CD4-positive, CD25-positive, alpha-beta regulatory T cell (primary cell): Measurements from ENCODE around the gene PUM1. TPM values are rescaled to one million over a fixed set of nuclear protein-coding genes. Genes with fewer than 3 reads are reported as not detected.
"Not testable (repeated sequence)": the region's sequence is repeated elsewhere in the genome, so short reads cannot be mapped to it uniquely, and the experiment has no call there.

Experiments used
- ATAC-seq, 2 donors: fragments of 150-1000 bp; cut with Tn5 transposase; one replicate each; pipeline ENCODE4 v1.10.0; 2021; ENCODE audit warnings: low read depth in 2 of 2, moderate number of reproducible peaks in 2 of 2, moderate library complexity in 1 of 2
- DNase-seq, 3 donors: peaks; one replicate each; pipeline versions ENCODE4 v3.0.0 to v3.0.0-alpha.2; 2012 to 2022; ENCODE audit warnings: mixed read lengths in 1 of 3
- H3K27ac ChIP-seq: one replicate; pipeline ENCODE4 v1.7.0; 2013; ENCODE audit warnings: mild to moderate bottlenecking, low read length; ENCODE audit not compliant: insufficient read depth, poor library complexity, severe bottlenecking
- H3K27me3 ChIP-seq: one replicate; pipeline ENCODE4 v1.7.0; 2013; ENCODE audit warnings: low read length; ENCODE audit not compliant: control insufficient read depth, insufficient read depth
- H3K36me3 ChIP-seq: one replicate; pipeline ENCODE4 v1.7.0; 2013; ENCODE audit warnings: mild to moderate bottlenecking, low read length, moderate library complexity; ENCODE audit not compliant: control insufficient read depth, insufficient read depth
- H3K4me1 ChIP-seq: 2 replicates; pipeline ENCODE4 v1.7.0; 2013; ENCODE audit warnings: mild to moderate bottlenecking, low read length; ENCODE audit not compliant: insufficient read depth, control insufficient read depth, poor library complexity, severe bottlenecking
- H3K4me3 ChIP-seq: one replicate; pipeline ENCODE4 v1.7.0; 2013; ENCODE audit warnings: low read depth, mild to moderate bottlenecking, low read length, moderate library complexity
- H3K9me3 ChIP-seq, 2 experiments: 1 replicate in 1 of 2; 2 replicates in 1 of 2; pipeline ENCODE4 v1.7.0; 2013; ENCODE audit warnings: low read length in 2 of 2, mild to moderate bottlenecking in 1 of 2, moderate library complexity in 1 of 2; ENCODE audit not compliant: control insufficient read depth in 2 of 2
- H3K27ac Mint-ChIP-seq, 3 donors: one replicate each; pipeline ENCODE4 v1.8.0; 2020 to 2022; ENCODE audit warnings: mild to moderate bottlenecking in 3 of 3, mixed read lengths in 3 of 3, moderate library complexity in 2 of 3
- H3K27me3 Mint-ChIP-seq: one replicate; pipeline ENCODE4 v1.8.0; 2022; ENCODE audit warnings: mild to moderate bottlenecking, mixed read lengths
- H3K36me3 Mint-ChIP-seq: one replicate; pipeline ENCODE4 v1.8.0; 2020; ENCODE audit warnings: mixed read lengths
- H3K4me1 Mint-ChIP-seq, 4 donors: one replicate each; pipeline ENCODE4 v1.8.0; 2020 to 2022; ENCODE audit warnings: mixed read lengths in 4 of 4, mild to moderate bottlenecking in 1 of 4
- H3K4me3 Mint-ChIP-seq, 4 donors: one replicate each; pipeline ENCODE4 v1.8.0; 2020 to 2022; ENCODE audit warnings: mild to moderate bottlenecking in 4 of 4, mixed read lengths in 4 of 4, moderate library complexity in 3 of 4
- H3K9me3 Mint-ChIP-seq, 7 donors: one replicate each; pipeline ENCODE4 v1.8.0; 2020 to 2022; ENCODE audit warnings: mixed read lengths in 7 of 7, mild to moderate bottlenecking in 3 of 7, moderate library complexity in 2 of 7
- polyA plus RNA-seq, 4 donors: library from polyadenylated mRNA; unstranded; fragments of 300-500 nt; fragmentation: Illumina TruSeq; gene quantifications; one replicate each; pipeline ENCODE4 v1.2.3, GENCODE V29; 2021
- total RNA-seq: library from RNA; stranded (reverse); gene quantifications from one replicate; pipeline ENCODE4 v1.2.3, GENCODE V29; 2022

Gene PUM1
- total and polyA plus RNA-seq, 5 donors from 2014 or later, result 108 to 283 (median 136) TPM

DNA sequence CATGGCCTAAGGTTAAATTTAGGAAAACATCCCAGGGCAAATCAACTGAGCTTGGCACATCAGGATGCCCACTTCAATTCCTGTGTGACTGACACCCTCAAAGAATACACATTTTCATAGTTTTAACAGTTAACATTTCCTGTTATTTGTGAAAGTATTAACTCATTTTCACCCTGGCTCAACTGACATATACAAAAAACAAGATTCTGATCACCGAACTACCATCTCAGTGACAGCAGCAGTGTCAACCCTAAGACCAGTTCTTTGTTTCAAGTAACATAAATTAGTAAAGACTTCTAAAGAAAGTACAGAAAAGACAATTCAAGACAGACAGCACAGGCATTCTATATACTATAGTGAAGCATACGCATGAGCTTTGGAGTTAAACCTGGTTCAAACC lies 88.0 kb downstream of the PUM1 start:
- DNase-seq (peak in 1 of 3 donors; percentile 64), ATAC-seq (no peak)
- H3K27ac ChIP-seq, result no peak overlapping the region
- no peaks in the 10 kb centered on the region for H3K27me3 ChIP-seq
- H3K36me3 ChIP-seq, result peaks cover 72% of the 10 kb centered on the region
- Mint-ChIP-seq H3K4me1 (peaks cover 43 to 61% (median 52%) of the 10 kb centered on the region in 4 donors), H3K27ac (peak overlapping the region; percentile 56 to 86 (median 83)), H3K9me3 (no peaks in the 10 kb centered on the region), H3K27me3 (no peaks in the 10 kb centered on the region), H3K36me3 (peaks cover 64% of the 10 kb centered on the region), H3K4me3 (peak overlapping the region in 2 of 4 donors; percentile 40 to 72)
- H3K9me3 ChIP-seq, result no peaks in the 10 kb centered on the region
- H3K4me1 ChIP-seq, result peaks cover 20% of the 10 kb centered on the region
- peak overlapping the region; percentile 16 for H3K4me3 ChIP-seq

DNA sequence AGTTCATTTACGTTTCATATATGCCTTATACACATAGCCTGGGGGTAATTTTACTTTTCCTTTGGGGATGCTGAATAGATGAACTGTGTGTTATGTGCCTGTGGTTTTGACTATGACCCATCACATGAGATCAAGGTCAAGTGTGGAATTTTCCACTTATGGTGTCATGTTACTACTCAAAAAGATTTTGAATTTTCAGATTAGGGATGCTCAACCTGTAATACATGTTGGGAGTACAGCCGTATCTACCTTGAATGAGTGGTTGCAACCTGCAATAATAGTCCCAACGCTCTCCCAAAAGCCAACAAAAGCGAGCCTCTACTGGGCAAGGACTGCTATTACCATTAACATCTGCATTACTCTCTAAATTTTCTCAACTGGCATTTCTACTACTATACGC lies 88.4 kb downstream of the PUM1 start:
- Histone ChIP-seq H3K4me3 (peak overlapping the region; percentile 33), H3K27me3 (no peaks in the 10 kb centered on the region), H3K36me3 (peaks cover 68% of the 10 kb centered on the region), H3K4me1 (peaks cover 20% of the 10 kb centered on the region), H3K9me3 (no peaks in the 10 kb centered on the region), H3K27ac (no peak overlapping the region)
- DNase-seq, result no peak
- H3K36me3 Mint-ChIP-seq, result peaks cover 60% of the 10 kb centered on the region
- peak overlapping the region in 2 of 3 donors; percentile 56 to 86 for H3K27ac Mint-ChIP-seq
- peaks cover 39 to 58% (median 50%) of the 10 kb centered on the region in 4 donors for H3K4me1 Mint-ChIP-seq
- no peaks in the 10 kb centered on the region for H3K27me3 Mint-ChIP-seq
- no peaks in the 10 kb centered on the region for H3K9me3 Mint-ChIP-seq
- peak overlapping the region in 2 of 4 donors; percentile 40 to 72 for H3K4me3 Mint-ChIP-seq
- ATAC-seq, result no peak

DNA sequence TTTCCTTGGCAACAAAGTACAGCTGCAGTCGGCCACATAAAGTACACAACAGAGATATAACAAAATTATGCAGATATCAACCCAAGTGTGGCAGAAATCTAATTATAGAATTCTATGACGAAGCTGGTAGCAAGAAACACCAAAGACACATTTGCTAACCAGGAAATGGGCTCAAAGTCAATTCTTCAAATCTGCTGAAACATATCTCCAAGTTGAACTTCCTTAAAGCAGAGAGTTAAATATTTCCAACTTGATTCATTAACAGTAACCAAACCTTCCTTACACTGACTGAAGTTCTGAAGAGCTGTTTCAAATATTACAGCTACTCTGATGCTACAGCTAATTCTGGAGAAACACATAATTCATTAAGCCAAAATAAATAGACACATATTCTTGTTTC lies 89.4 kb downstream of the PUM1 start:
- H3K4me1 Mint-ChIP-seq, result peaks cover 35 to 64% (median 55%) of the 10 kb centered on the region in 4 donors
- DNase-seq, result peak in 1 of 3 donors; percentile 32
- Histone ChIP-seq H3K9me3 (no peaks in the 10 kb centered on the region), H3K4me3 (peak overlapping the region; percentile 33), H3K27me3 (no peaks in the 10 kb centered on the region), H3K36me3 (peaks cover 59% of the 10 kb centered on the region), H3K27ac (peak overlapping the region; percentile 38), H3K4me1 (peaks cover 20% of the 10 kb centered on the region)
- peak overlapping the region in 2 of 3 donors; percentile 56 to 60 for H3K27ac Mint-ChIP-seq
- H3K9me3 Mint-ChIP-seq, result no peaks in the 10 kb centered on the region
- peaks cover 58% of the 10 kb centered on the region for H3K36me3 Mint-ChIP-seq
- peak overlapping the region; percentile 12 to 58 (median 42) for H3K4me3 Mint-ChIP-seq
- no peak for ATAC-seq
- H3K27me3 Mint-ChIP-seq, result no peaks in the 10 kb centered on the region

DNA sequence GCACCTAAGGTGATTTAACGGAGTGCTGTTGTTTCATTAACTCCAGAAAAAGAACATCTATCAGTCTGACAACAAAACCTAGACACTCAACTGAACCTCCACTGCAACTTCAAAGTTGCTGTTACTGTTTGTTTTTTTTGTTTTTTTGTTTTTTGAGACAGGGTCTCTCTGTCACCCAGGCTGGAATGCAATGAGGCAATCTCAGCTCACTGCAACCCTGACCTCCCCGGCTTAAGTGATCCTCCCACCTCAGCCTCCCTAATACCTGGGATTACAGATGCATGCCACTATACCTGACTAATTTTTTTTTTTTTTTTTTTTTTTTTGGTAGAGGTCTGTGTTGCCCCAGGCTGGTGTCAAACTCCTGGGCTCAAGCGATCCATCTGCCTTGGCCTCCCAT lies 90.3 kb downstream of the PUM1 start:
- Histone ChIP-seq H3K27me3 (no peaks in the 10 kb centered on the region), H3K4me1 (peaks cover 20% of the 10 kb centered on the region), H3K27ac (no peak overlapping the region), H3K4me3 (no peak overlapping the region), H3K9me3 (no peaks in the 10 kb centered on the region), H3K36me3 (peaks cover 50% of the 10 kb centered on the region)
- DNase-seq (no peak), ATAC-seq (no peak)
- peak overlapping the region in 1 of 4 donors; percentile 41 for H3K4me3 Mint-ChIP-seq
- H3K27ac Mint-ChIP-seq, result peak overlapping the region in 2 of 3 donors; percentile 42 to 62
- no peaks in the 10 kb centered on the region for H3K27me3 Mint-ChIP-seq
- no peaks in the 10 kb centered on the region for H3K9me3 Mint-ChIP-seq
- peaks cover 38 to 69% (median 62%) of the 10 kb centered on the region in 4 donors for H3K4me1 Mint-ChIP-seq
- peaks cover 51% of the 10 kb centered on the region for H3K36me3 Mint-ChIP-seq

DNA sequence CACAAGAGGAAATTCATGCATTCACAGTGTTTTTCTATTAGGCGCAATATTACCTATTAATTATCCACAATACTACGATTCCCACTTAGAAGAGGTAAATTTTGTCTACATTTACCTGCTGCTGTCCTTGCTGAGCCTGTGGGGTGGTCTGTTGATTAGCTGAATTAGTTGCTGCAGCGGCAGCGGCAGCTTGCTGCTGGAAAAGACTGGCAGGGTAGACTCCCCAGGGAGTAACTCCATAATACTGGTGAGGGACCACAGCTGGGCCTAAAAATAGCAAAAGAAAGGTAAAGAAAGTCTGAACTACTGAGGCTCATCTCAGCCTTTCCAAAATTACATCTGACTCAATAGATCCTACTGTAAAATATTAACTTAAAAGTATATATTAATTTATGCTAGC lies 91.0 kb downstream of the PUM1 start:
- peaks cover 44% of the 10 kb centered on the region for H3K36me3 Mint-ChIP-seq
- H3K27ac Mint-ChIP-seq, result peak overlapping the region in 1 of 3 donors; percentile 62
- peaks cover 20% of the 10 kb centered on the region for H3K4me1 ChIP-seq
- H3K9me3 ChIP-seq, result no peaks in the 10 kb centered on the region
- peaks cover 39 to 72% (median 62%) of the 10 kb centered on the region in 4 donors for H3K4me1 Mint-ChIP-seq
- H3K4me3 ChIP-seq, result no peak overlapping the region
- peaks cover 46% of the 10 kb centered on the region for H3K36me3 ChIP-seq
- no peaks in the 10 kb centered on the region for H3K9me3 Mint-ChIP-seq
- H3K27me3 Mint-ChIP-seq, result no peaks in the 10 kb centered on the region
- DNase-seq (no peak), ATAC-seq (no peak)
- no peak overlapping the region for H3K27ac ChIP-seq
- peak overlapping the region in 1 of 4 donors; percentile 41 for H3K4me3 Mint-ChIP-seq
- H3K27me3 ChIP-seq, result no peaks in the 10 kb centered on the region

DNA sequence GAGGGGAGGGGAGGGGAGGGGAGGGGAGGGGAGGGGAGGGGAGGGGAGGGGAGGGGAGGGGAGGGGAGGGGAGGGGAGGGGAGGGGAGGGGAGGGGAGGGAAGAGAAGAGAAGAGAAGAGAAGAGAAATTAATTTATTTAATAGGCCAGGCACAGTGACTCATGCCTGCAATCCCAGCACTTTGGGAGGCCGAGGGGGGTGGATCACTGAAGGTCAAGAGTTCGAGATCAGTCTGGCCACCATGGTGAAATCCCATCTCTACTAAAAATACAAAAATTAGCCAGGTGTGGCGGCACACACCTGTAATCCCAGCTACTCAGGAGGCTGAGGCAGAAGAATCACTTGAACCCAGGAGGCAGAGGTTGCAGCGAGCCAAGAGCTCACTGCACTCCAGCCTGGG lies 93.2 kb downstream of the PUM1 start:
- ATAC-seq, H3K27ac Mint-ChIP-seq, H3K9me3 Mint-ChIP-seq, DNase-seq, H3K9me3 ChIP-seq, H3K4me3 Mint-ChIP-seq, H3K27me3 ChIP-seq, H3K27me3 Mint-ChIP-seq, H3K4me3 ChIP-seq, H3K27ac ChIP-seq: not testable (repeated sequence)
- H3K4me1 Mint-ChIP-seq, result peaks cover 27 to 57% (median 46%) of the 10 kb centered on the region in 4 donors
- Histone ChIP-seq H3K4me1 (peaks cover 12% of the 10 kb centered on the region), H3K36me3 (peaks cover 49% of the 10 kb centered on the region)
- peaks cover 36% of the 10 kb centered on the region for H3K36me3 Mint-ChIP-seq

DNA sequence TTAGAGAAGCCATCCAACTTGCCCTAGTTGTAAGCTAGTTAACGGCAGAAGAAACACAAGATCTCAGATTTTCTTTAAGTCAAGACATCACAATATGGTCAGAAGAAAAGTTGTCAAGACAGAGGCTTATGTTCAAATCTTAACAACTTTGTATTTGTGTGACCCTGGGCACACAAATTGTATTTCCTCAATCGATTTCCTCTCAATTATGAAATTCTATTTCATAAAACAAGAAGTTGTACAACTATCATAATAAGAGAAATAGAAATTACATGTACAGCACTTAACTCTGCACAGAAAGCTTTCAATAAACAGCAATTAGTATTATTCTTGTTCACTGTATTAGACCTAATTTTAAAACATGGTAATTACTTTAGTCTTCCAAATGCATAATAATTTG lies 94.0 kb downstream of the PUM1 start:
- Histone ChIP-seq H3K36me3 (peaks cover 51% of the 10 kb centered on the region), H3K27me3 (no peaks in the 10 kb centered on the region), H3K27ac (no peak overlapping the region), H3K4me3 (no peak overlapping the region), H3K9me3 (no peaks in the 10 kb centered on the region), H3K4me1 (peaks cover 3% of the 10 kb centered on the region)
- peaks cover 23 to 53% (median 41%) of the 10 kb centered on the region in 4 donors for H3K4me1 Mint-ChIP-seq
- no peaks in the 10 kb centered on the region for H3K27me3 Mint-ChIP-seq
- ATAC-seq (no peak), DNase-seq (no peak)
- no peak overlapping the region for H3K4me3 Mint-ChIP-seq
- peak overlapping the region in 1 of 3 donors; percentile 65 for H3K27ac Mint-ChIP-seq
- H3K9me3 Mint-ChIP-seq, result no peaks in the 10 kb centered on the region
- peaks cover 37% of the 10 kb centered on the region for H3K36me3 Mint-ChIP-seq

DNA sequence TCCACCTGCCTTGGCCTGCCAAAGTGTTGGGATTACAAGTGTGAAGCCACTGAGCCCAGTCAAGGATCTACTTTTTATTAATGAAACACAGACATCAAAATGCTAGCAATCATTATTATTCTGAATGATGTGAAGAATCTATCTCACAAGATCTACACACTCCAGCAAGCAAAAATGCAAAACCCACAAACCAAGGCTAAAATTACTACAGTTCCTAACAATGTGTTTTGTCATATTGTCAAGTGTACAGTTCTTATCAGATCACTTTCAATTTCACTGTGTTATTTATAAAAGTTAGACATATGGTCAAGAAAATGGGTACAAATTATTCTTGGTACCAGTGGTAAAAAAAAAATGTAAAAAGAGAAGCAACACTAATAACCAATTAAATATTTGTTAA lies 95.6 kb downstream of the PUM1 start:
- no peak overlapping the region for H3K4me3 Mint-ChIP-seq
- H3K36me3 Mint-ChIP-seq, result peaks cover 41% of the 10 kb centered on the region
- H3K4me1 Mint-ChIP-seq, result peaks cover 18 to 46% (median 32%) of the 10 kb centered on the region in 4 donors
- H3K27me3 Mint-ChIP-seq, result no peaks in the 10 kb centered on the region
- no peaks in the 10 kb centered on the region for H3K9me3 Mint-ChIP-seq
- no peak overlapping the region for H3K27ac Mint-ChIP-seq
- Histone ChIP-seq H3K9me3 (no peaks in the 10 kb centered on the region), H3K27ac (no peak overlapping the region), H3K4me1 (no peaks in the 10 kb centered on the region), H3K27me3 (no peaks in the 10 kb centered on the region), H3K4me3 (no peak overlapping the region), H3K36me3 (peaks cover 60% of the 10 kb centered on the region)
- DNase-seq (no peak), ATAC-seq (no peak)
